Activated T-cell treated with anti-CD3 and anti-CD28 coated beads, Interleukin-2, amount 50 U/mL, for 4 hours (primary cell): ENCODE data around the gene GK. TPM values are rescaled to one million over a fixed set of nuclear protein-coding genes. Genes with fewer than 3 reads are reported as not detected.
"Not testable (repeated sequence)": the region's sequence is repeated elsewhere in the genome, so short reads cannot be mapped to it uniquely, and the experiment has no call there.

Experiments used
- ATAC-seq, 2 donors: fragments of 200-7000 bp; cut with Tn5 transposase; one replicate each; pipeline ENCODE4 v1.10.0; 2021
- DNase-seq: peaks from one replicate; pipeline ENCODE4 v3.0.0-alpha.2; 2020
- H3K27me3 Mint-ChIP-seq: one replicate; pipeline ENCODE4 v1.8.0; 2021; ENCODE audit warnings: low read depth, mixed read lengths
- H3K36me3 Mint-ChIP-seq: one replicate; pipeline ENCODE4 v1.8.0; 2022; ENCODE audit warnings: mixed read lengths; ENCODE audit not compliant: insufficient read depth
- H3K4me1 Mint-ChIP-seq: one replicate; pipeline ENCODE4 v1.8.0; 2021; ENCODE audit warnings: low read depth, mixed read lengths
- H3K4me3 Mint-ChIP-seq: one replicate; pipeline ENCODE4 v1.8.0; 2021; ENCODE audit warnings: mild to moderate bottlenecking, moderate library complexity, mixed read lengths
- H3K9me3 Mint-ChIP-seq: one replicate; pipeline ENCODE4 v1.8.0; 2021; ENCODE audit warnings: mixed read lengths
- total RNA-seq, 3 donors: library from RNA; stranded (reverse); gene quantifications; one replicate each; pipeline ENCODE4 v1.2.1, GENCODE V29; 2021

Gene GK
- 10 to 100 TPM; 34.7 to 53.4 (median 41.4) TPM for total RNA-seq

DNA sequence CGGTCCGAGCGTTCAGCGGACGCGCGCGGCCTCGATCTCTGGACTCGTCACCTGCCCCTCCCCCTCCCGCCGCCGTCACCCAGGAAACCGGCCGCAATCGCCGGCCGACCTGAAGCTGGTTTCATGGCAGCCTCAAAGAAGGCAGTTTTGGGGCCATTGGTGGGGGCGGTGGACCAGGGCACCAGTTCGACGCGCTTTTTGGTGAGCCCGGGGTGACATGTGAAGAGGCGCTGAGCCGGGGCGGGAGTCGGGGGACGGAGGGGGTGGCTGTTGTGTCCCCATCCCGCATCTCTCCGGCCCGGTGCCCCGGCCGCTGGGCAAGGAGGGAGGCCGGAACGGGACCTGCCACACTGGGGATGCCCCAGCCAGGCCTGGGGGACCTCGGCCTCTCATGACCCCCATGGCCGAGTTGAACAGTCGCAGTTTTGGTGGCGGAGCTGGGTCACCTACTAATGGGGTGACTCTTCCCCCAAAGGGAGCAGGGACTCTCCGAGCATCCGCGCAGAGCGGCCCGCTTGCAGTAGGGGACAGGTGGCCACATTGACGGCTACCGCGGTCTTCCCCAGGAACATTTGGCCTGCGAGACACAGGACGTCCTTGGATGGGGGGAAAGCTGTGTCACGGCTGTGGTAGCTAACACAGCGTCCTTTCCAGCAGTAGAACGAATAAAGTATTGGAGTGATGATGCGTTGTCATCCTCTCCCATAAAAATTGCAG, at the start of gene GK:
GK (plus strand) TSS at position 9 of the 717 bp plus-strand sequence; CDS start at position 124, 115 bp downstream.
- Mint-ChIP-seq H3K9me3 (no peaks in the 10 kb centered on the region), H3K27me3 (no peaks in the 10 kb centered on the region), H3K36me3 (no peaks in the 10 kb centered on the region), H3K4me1 (peaks cover 47% of the 10 kb centered on the region), H3K4me3 (peak within 1 kb of the TSS; percentile 87)
- ATAC-seq (peak; percentile 8 to 14), DNase-seq (peak; percentile 7)

DNA sequence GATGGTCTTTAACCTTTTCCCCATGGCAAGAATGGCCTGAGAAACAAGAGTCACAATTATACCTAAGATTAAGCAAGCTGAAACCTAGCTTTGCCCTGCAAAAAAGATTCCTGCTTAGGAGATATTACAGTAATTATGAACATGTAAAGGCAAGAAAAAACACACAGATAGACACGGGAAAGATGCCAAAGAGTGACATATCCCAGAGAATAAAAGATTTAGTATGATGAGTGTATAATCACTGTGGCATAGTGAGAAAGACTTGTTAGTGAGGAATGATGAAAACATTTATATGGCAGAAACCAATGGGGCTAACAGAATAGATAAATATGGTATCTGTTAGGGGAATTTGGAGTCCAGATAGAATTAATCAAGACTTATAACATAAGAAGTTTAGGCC, 46.1 kb upstream of the GK start:
- Mint-ChIP-seq H3K27me3 (no peaks in the 10 kb centered on the region), H3K9me3 (no peaks in the 10 kb centered on the region), H3K36me3 (no peaks in the 10 kb centered on the region), H3K4me1 (no peaks in the 10 kb centered on the region), H3K4me3 (no peak overlapping the region)
- ATAC-seq (no peak), DNase-seq (no peak)

DNA sequence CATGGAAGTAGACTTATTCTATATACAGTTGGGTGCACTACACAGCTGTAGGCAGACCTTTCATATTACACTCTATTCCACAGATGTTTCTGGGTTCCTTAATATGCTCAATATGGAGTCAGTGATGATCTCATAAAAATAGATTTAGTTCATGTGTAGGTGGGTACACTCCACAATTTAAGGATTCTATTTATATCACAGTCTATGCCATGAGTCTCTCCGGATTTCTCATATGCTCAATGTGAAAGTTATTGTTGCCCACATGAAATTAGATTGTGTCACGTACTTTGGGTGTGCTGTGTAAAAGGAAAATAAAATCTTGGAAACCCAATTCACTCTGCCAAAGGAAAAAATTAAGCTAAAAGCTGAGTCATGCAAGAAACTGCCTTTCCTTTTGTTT, 43.2 kb upstream of the GK start:
- DNase-seq, result no peak
- Mint-ChIP-seq H3K36me3 (no peaks in the 10 kb centered on the region), H3K9me3 (no peaks in the 10 kb centered on the region), H3K4me1 (no peaks in the 10 kb centered on the region), H3K4me3 (no peak overlapping the region), H3K27me3 (no peaks in the 10 kb centered on the region)
- ATAC-seq, result no peak

DNA sequence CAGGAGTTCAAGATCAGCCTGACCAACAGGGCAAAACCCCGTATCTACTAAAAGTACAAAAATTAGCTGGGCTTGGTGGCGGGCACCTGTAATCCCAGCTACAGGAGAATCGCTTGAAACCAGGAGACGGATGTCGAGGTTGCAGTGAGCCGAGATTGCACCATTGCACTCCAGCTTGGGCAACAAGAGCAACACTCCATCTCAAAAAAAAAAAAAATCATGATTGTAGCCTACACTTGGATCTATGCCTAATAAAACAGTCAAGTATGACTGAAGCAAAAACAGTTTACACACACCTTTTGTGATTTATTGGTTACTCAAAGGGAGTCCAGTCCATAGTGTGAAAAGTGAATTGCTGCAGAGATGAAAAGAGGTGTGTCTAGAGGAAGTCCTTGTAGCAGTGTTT, 41.0 kb upstream of the GK start:
- H3K36me3 Mint-ChIP-seq, result no peaks in the 10 kb centered on the region
- DNase-seq, result no peak
- H3K4me1 Mint-ChIP-seq, result no peaks in the 10 kb centered on the region
- no peak for ATAC-seq
- H3K9me3 Mint-ChIP-seq, result no peaks in the 10 kb centered on the region
- no peaks in the 10 kb centered on the region for H3K27me3 Mint-ChIP-seq
- H3K4me3 Mint-ChIP-seq, result no peak overlapping the region

DNA sequence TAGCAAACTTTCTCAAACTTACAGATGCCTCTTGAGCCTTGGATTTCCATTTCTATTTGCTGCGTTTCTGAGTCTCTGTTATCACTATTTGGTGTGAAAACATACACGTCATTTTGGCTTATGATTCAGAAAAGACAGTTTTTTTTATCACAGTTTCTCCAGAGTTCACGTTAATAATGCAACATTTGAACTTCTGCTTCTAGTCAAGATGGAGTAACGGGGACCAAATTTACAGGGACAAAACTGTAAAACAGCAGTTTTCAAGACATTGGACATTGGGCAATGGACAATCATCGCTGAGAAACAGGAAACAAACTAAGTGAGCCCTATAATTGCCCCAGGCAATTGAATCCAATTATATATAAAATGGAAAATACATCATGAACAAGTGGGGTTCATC, 39.5 kb upstream of the GK start:
- ATAC-seq, result no peak

GRCh38 chrX:30615229-30615628, 38.0 kb upstream of the GK start:
- Mint-ChIP-seq H3K36me3 (no peaks in the 10 kb centered on the region), H3K4me3 (no peak overlapping the region), H3K9me3 (no peaks in the 10 kb centered on the region), H3K27me3 (no peaks in the 10 kb centered on the region), H3K4me1 (no peaks in the 10 kb centered on the region)
- ATAC-seq (peak in 1 of 2 donors; percentile 78), DNase-seq (no peak)

More for the DNA sequence above, 39.5 kb upstream of the GK start:
- H3K9me3 Mint-ChIP-seq, result no peaks in the 10 kb centered on the region
- no peaks in the 10 kb centered on the region for H3K4me1 Mint-ChIP-seq
- H3K36me3 Mint-ChIP-seq, result no peaks in the 10 kb centered on the region
- DNase-seq, result no peak
- H3K27me3 Mint-ChIP-seq, result no peaks in the 10 kb centered on the region
- no peak overlapping the region for H3K4me3 Mint-ChIP-seq

- H3K4me3 Mint-ChIP-seq, result no peak overlapping the region
- DNase-seq, result no peak
- no peaks in the 10 kb centered on the region for H3K27me3 Mint-ChIP-seq
- H3K36me3 Mint-ChIP-seq, result no peaks in the 10 kb centered on the region
- peaks cover 4% of the 10 kb centered on the region for H3K9me3 Mint-ChIP-seq
- ATAC-seq, result no peak
- no peaks in the 10 kb centered on the region for H3K4me1 Mint-ChIP-seq
Measured at GRCh38 chrX:30618160-30618765, 35.0 kb upstream of the GK start.

DNA sequence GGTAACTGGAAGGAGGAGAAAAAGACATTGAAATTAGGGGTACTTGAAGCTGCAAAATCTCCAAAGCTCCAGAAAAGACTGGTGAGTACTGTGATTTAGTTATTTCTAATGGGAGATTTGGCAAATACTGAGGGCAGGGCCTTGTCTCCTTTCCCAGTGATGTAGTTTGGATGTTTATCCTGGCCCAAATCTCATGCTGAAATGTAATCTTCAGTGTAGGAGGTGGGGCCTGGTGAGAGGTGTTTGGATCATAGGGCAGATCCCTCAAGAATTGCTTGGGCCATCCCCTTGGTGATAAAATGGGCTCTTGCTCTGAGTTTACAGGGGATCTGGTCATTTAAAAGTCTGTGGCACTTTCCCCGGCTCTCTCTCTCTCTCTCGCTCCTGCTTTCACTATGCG, 33.1 kb upstream of the GK start:
- no peaks in the 10 kb centered on the region for H3K4me1 Mint-ChIP-seq
- ATAC-seq (no peak), DNase-seq (no peak)
- no peaks in the 10 kb centered on the region for H3K27me3 Mint-ChIP-seq
- H3K9me3 Mint-ChIP-seq, result peaks cover 4% of the 10 kb centered on the region
- H3K36me3 Mint-ChIP-seq, result no peaks in the 10 kb centered on the region
- H3K4me3 Mint-ChIP-seq, result no peak overlapping the region

- ATAC-seq (no peak), DNase-seq (no peak)
- H3K27me3 Mint-ChIP-seq, result no peaks in the 10 kb centered on the region
- no peak overlapping the region for H3K4me3 Mint-ChIP-seq
- H3K9me3 Mint-ChIP-seq, result peaks cover 4% of the 10 kb centered on the region
- no peaks in the 10 kb centered on the region for H3K4me1 Mint-ChIP-seq
- no peaks in the 10 kb centered on the region for H3K36me3 Mint-ChIP-seq
Measured at GRCh38 chrX:30620980-30621618, 32.1 kb upstream of the GK start.

- no peaks in the 10 kb centered on the region for H3K4me1 Mint-ChIP-seq
- DNase-seq, result no peak
- H3K36me3 Mint-ChIP-seq, result no peaks in the 10 kb centered on the region
- H3K4me3 Mint-ChIP-seq, result no peak overlapping the region
- ATAC-seq, result no peak
- H3K27me3 Mint-ChIP-seq, result no peaks in the 10 kb centered on the region
- peaks cover 4% of the 10 kb centered on the region for H3K9me3 Mint-ChIP-seq
Measured at GRCh38 chrX:30622361-30622760, 30.9 kb upstream of the GK start.

- ATAC-seq, result no peak
- no peak overlapping the region for H3K4me3 Mint-ChIP-seq
Measured at GRCh38 chrX:30626402-30626801, 26.8 kb upstream of the GK start.

GRCh38 chrX:30627818-30628652, 25.2 kb upstream of the GK start:
- H3K4me1 Mint-ChIP-seq, result no peaks in the 10 kb centered on the region
- DNase-seq (no peak), ATAC-seq (no peak)
- no peaks in the 10 kb centered on the region for H3K9me3 Mint-ChIP-seq
- H3K36me3 Mint-ChIP-seq, result no peaks in the 10 kb centered on the region
- no peaks in the 10 kb centered on the region for H3K27me3 Mint-ChIP-seq
- no peak overlapping the region for H3K4me3 Mint-ChIP-seq

More at GRCh38 chrX:30626402-30626801, 26.8 kb upstream of the GK start:
- Mint-ChIP-seq H3K27me3 (no peaks in the 10 kb centered on the region), H3K36me3 (no peaks in the 10 kb centered on the region), H3K4me1 (no peaks in the 10 kb centered on the region), H3K9me3 (peaks cover 4% of the 10 kb centered on the region)
- DNase-seq, result no peak

- not testable (repeated sequence) for ATAC-seq, H3K4me3 Mint-ChIP-seq, H3K36me3 Mint-ChIP-seq, H3K4me1 Mint-ChIP-seq, H3K27me3 Mint-ChIP-seq, H3K9me3 Mint-ChIP-seq, DNase-seq
Measured at GRCh38 chrX:30634070-30634469, 19.2 kb upstream of the GK start.

DNA sequence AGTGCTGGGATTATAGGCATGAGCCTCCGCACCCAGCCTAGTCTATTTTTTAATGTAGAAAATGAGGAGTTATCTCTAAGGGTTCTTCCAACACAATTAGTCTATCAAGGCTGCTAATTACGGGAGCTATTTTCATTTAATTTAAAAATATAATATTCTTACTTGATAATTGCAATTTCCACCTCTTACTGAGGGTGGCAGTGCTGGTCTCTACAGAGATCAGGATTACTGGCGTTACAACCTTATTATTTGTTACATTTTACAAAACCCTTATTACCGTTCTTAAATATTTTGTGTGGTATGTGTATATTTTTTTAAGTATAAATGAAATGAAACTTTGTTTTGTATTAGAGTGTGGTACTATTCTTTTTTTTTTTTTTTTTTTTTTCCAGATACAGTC, 17.6 kb upstream of the GK start:
- Mint-ChIP-seq H3K4me3 (no peak overlapping the region), H3K9me3 (no peaks in the 10 kb centered on the region), H3K4me1 (no peaks in the 10 kb centered on the region), H3K27me3 (no peaks in the 10 kb centered on the region), H3K36me3 (no peaks in the 10 kb centered on the region)
- ATAC-seq, result no peak
- DNase-seq, result no peak
